SK-N-SH treated with all-trans-retinoic acid at 6 μM for 48 hours (cell line): Measurements from ENCODE around the gene DTL.

Experiments used
- ARNTL ChIP-seq: fragments of 450-650 bp; formaldehyde crosslinking; IDR thresholded peaks from 2 replicates; pipeline ENCODE4 v1.5.0; 2020; ENCODE audit warnings: low read depth, mild to moderate bottlenecking, moderate library complexity, borderline replicate concordance
- BACH2 ChIP-seq: fragments of 250-450 bp; sonication (Bioruptor Pico); IDR thresholded peaks from 2 replicates; pipeline ENCODE4 v1.9.0; 2021; ENCODE audit warnings: mild to moderate bottlenecking, borderline replicate concordance
- POU6F1 ChIP-seq: fragments of 250-450 bp; sonication (Bioruptor Pico); IDR thresholded peaks from 2 replicates; pipeline ENCODE4 v1.8.0; 2021; ENCODE audit warnings: low read depth, mild to moderate bottlenecking, moderate library complexity, borderline replicate concordance
- PPARA ChIP-seq: fragments of 250-450 bp; sonication (Bioruptor Pico); IDR thresholded peaks from 2 replicates; pipeline ENCODE4 v1.5.0; 2020; ENCODE audit warnings: mild to moderate bottlenecking, borderline replicate concordance
- TCF4 ChIP-seq: fragments of 250-450 bp; sonication (Bioruptor Pico); IDR thresholded peaks from 2 replicates; pipeline ENCODE4 v1.8.0; 2021; ENCODE audit warnings: mild to moderate bottlenecking, moderate library complexity, borderline replicate concordance

- no peak for TF ChIP-seq ARNTL (CRISPR knock-in tag)
- no peak for TF ChIP-seq TCF4
- no peak for TF ChIP-seq BACH2 (CRISPR knock-in tag)
- no peak for TF ChIP-seq POU6F1
- no peak for TF ChIP-seq PPARA (CRISPR knock-in tag)
These were observed 104.1 kb downstream of the DTL start for GRCh38 chr1:212139526-212140135.
